Mucosa of descending colon (tissue), 3 donors: Measurements from ENCODE around the gene ATRNL1. TPM values are rescaled to one million over a fixed set of nuclear protein-coding genes. Genes with fewer than 3 reads are reported as not detected.

Source experiments
- ATAC-seq: fragments of 200-7000 bp; cut with Tn5 transposase; one replicate; pipeline ENCODE4 v1.9.1; 2020; ENCODE audit warnings: mild to moderate bottlenecking, moderate library complexity
- DNase-seq, 3 donors: peaks; one replicate each; pipeline ENCODE4 v3.0.0-alpha.2; 2020
- H3K36me3 ChIP-seq: fragments of 200-600 bp; one replicate; pipeline ENCODE4 v1.8.0; 2021; ENCODE audit warnings: low read depth, mild to moderate bottlenecking
- H3K4me1 ChIP-seq: fragments of 200-600 bp; one replicate; pipeline ENCODE4 v1.8.0; 2021; ENCODE audit warnings: low read depth, mild to moderate bottlenecking
- H3K4me3 ChIP-seq: fragments of 200-600 bp; one replicate; pipeline ENCODE4 v1.8.0; 2021; ENCODE audit warnings: mild to moderate bottlenecking
- H3K9me3 ChIP-seq: fragments of 200-600 bp; one replicate; pipeline ENCODE4 v1.8.0; 2021; ENCODE audit warnings: mild to moderate bottlenecking
- CTCF ChIP-seq: fragments of 200-600 bp; IDR thresholded peaks from one replicate; pipeline ENCODE4 v1.8.0; 2022; ENCODE audit warnings: antibody characterized with exemption, mild to moderate bottlenecking
- intact Hi-C, 2 donors: fragments of 100-400 bp; cut with DNase I in 1 of 2; cut with micrococcal nuclease in 1 of 2; formaldehyde crosslinking; loops; one replicate each; pipeline versions ENCODE4 v1.11.0 to v1.11.1; 2022; cut with DNase I, micrococcal nuclease
- total RNA-seq, 3 donors: library from RNA; stranded (reverse); fragmentation: NEBNext Ultra II Directional in 2 of 3; extraction: Animal tissue kit (Norgen Biotek cat#: 25700) in 2 of 3; gene quantifications; one replicate each; pipeline versions ENCODE4 v1.2.1 to v1.2.4, GENCODE V29; 2021 to 2023
- donor health status: DM: no; HTN: no; CAD: no; lungs with moderate emphysema.
- donor health status: DM: no; HTN: no; CAD: no.
- donor health status: DM: no; HTN: yes; CAD: no.

Gene ATRNL1
- total RNA-seq, 3 donors from 2014 or later: 0.58 to 61.7 (median 1.8) TPM

DNA sequence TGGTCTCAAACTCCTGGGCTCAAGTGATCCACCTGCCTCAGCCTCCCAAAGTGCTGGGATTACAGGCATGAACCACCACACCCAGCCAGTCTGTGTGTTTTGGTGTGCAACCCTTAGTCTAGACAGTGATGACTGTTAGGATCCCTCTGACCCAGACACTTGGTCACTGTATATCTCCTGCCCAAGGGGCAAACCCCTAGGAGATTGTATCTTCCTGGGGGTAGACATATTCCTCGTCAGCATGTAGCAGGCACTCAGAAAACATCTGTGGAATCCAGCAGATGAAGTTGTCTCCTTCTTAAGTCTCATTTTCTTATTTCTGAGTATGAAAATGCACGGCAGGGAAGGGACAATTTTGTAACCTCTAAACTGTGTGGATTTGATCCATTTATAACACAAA, 887.3 kb downstream of the ATRNL1 start:
- no peaks in the 10 kb centered on the region for H3K36me3 ChIP-seq
- DNase-seq (no peak), ATAC-seq (no peak)
- no peaks in the 10 kb centered on the region for H3K9me3 ChIP-seq
- no peak for TF ChIP-seq CTCF
- no peak overlapping the region for H3K4me3 ChIP-seq
- intact Hi-C loops: no loop called here
- H3K4me1 ChIP-seq: no peaks in the 10 kb centered on the region

DNA sequence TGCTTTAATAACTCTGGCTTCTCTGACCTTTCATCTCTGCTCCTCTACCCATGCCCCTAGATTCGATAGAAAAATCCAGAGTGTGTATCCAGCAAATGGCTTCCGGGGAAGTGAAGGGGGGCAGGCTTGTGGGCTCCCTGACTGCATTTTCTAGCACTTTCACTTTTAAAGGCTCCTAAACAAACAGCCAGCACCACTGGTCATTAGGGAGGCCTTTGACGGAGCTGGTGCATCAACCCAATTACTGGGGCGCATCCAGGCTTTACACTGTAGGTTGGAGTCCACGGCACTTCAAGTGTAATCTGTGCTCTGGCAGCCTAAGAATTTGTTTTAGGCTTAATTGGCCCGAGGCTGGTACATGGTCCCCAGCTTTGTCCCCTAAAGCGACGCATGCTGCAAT, 887.9 kb downstream of the ATRNL1 start:
- intact Hi-C loops: no loop called here
- H3K4me1 ChIP-seq: no peaks in the 10 kb centered on the region
- no peak overlapping the region for H3K4me3 ChIP-seq
- no peak for ATAC-seq
- DNase-seq: no peak
- no peaks in the 10 kb centered on the region for H3K9me3 ChIP-seq
- no peaks in the 10 kb centered on the region for H3K36me3 ChIP-seq
- no peak for TF ChIP-seq CTCF

- intact Hi-C loops: no loop called here
Observed at GRCh38 chr10:115982076-115982475, 888.9 kb downstream of the ATRNL1 start.

GRCh38 chr10:115982526-115982925, 889.4 kb downstream of the ATRNL1 start:
- H3K4me1 ChIP-seq: no peaks in the 10 kb centered on the region
- intact Hi-C loops: no loop called here
- H3K36me3 ChIP-seq: no peaks in the 10 kb centered on the region

More at GRCh38 chr10:115982076-115982475, 888.9 kb downstream of the ATRNL1 start:
- DNase-seq: no peak
- H3K9me3 ChIP-seq: no peaks in the 10 kb centered on the region
- H3K36me3 ChIP-seq: no peaks in the 10 kb centered on the region
- TF ChIP-seq CTCF: no peak
- H3K4me1 ChIP-seq: no peaks in the 10 kb centered on the region
- H3K4me3 ChIP-seq: no peak overlapping the region
- no peak for ATAC-seq

DNA sequence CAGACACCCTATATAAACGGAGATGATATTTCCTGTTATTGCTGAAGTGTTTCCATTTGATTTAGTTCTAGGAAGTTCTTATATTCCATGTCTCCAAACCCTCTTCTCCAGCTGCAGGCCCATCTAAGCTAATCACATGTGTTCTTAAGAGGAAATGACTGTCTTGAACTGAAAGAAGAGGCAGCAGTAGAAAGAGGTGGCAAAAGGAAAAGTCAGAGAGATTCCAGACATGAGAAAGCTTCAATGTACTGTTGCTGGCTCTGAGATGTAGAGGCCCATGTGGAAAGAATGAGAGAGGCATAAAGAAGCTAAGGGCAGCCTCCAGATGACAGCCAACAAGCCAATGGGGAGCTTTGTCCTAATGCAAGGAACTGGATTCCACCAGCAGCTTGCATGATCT, 892.6 kb downstream of the ATRNL1 start:
- no peak for ATAC-seq

More at GRCh38 chr10:115982526-115982925, 889.4 kb downstream of the ATRNL1 start:
- no peak for TF ChIP-seq CTCF
- no peaks in the 10 kb centered on the region for H3K9me3 ChIP-seq
- no peak for DNase-seq
- ATAC-seq: no peak
- no peak overlapping the region for H3K4me3 ChIP-seq

More for the DNA sequence above, 892.6 kb downstream of the ATRNL1 start:
- intact Hi-C loops: no loop called here
- Histone ChIP-seq H3K4me3 (no peak overlapping the region), H3K9me3 (no peaks in the 10 kb centered on the region), H3K36me3 (no peaks in the 10 kb centered on the region), H3K4me1 (no peaks in the 10 kb centered on the region)
- TF ChIP-seq CTCF: no peak
- no peak for DNase-seq
